Measurements from ENCODE around the gene CCBE1. TPM values are rescaled to one million over a fixed set of nuclear protein-coding genes. Genes with fewer than 3 reads are reported as not detected.

The CCBE1 gene
- total and polyA plus RNA-seq, 2 donors (not counting 1 experiment from before 2014, with no cell fraction given), result 122 TPM

DNA sequence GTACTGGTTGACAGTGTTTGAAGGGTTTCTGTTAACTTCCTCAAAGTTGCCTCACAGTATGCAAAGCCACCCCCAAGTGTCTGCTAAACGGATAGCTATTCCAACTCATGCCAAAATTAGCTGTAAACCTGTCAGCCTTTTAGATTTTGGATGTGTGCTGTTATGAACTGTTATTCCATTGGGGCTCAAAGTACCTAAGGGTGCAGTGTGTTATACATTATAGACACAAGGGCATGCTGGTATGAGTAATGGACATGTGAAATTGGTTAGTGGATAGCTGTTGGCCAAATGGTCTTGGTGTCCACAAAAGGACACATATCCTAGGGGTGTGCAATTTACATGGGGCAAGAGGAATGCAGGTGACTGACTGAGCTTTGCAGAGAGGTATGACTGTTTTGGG is 33.7 kb upstream of the CCBE1 start:
- H3K27ac ChIP-seq (ENCODE audit: insufficient read depth, low read length), result no peak overlapping the region
- H3K9ac ChIP-seq (ENCODE audit: insufficient read depth, low read length), result no peak overlapping the region
- TF ChIP-seq, protein P1, sequence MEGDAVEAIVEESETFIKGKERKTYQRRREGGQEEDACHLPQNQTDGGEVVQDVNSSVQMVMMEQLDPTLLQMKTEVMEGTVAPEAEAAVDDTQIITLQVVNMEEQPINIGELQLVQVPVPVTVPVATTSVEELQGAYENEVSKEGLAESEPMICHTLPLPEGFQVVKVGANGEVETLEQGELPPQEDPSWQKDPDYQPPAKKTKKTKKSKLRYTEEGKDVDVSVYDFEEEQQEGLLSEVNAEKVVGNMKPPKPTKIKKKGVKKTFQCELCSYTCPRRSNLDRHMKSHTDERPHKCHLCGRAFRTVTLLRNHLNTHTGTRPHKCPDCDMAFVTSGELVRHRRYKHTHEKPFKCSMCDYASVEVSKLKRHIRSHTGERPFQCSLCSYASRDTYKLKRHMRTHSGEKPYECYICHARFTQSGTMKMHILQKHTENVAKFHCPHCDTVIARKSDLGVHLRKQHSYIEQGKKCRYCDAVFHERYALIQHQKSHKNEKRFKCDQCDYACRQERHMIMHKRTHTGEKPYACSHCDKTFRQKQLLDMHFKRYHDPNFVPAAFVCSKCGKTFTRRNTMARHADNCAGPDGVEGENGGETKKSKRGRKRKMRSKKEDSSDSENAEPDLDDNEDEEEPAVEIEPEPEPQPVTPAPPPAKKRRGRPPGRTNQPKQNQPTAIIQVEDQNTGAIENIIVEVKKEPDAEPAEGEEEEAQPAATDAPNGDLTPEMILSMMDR (conservative IDR thresholded peaks at IDR 0.05 in 1 of 2, IDR thresholded peaks at IDR 0.05 in 1 of 2; ENCODE audit: low read depth in 1 of 2, low read length in 2 of 2), result no peak
- TF ChIP-seq EZH2 (IDR thresholded peaks at IDR 0.05; ENCODE audit: low read length, missing control alignments), result no peak
- no peaks in the 10 kb centered on the region for H3K27me3 ChIP-seq (ENCODE audit: control insufficient read depth, insufficient read depth, low read length)
- no peak for DNase-seq (ENCODE audit: low read depth in 2 of 2)
- H3K4me1 ChIP-seq (ENCODE audit: control insufficient read depth, extremely low read depth, insufficient read depth, low read length), result no peaks in the 10 kb centered on the region
- no peak overlapping the region for H2AFZ ChIP-seq (ENCODE audit: low read length)
- no peaks in the 10 kb centered on the region for H3K9me3 ChIP-seq (ENCODE audit: control insufficient read depth, insufficient read depth, low read depth, low read length)
- no peaks in the 10 kb centered on the region for H3K36me3 ChIP-seq (ENCODE audit: control insufficient read depth, insufficient read depth, low read length)
- no peak overlapping the region for H3K4me2 ChIP-seq (ENCODE audit: extremely low read depth, insufficient read depth, low read length)
- H3K4me3 ChIP-seq (replicated peaks in 1 of 4; ENCODE audit: control extremely low read depth in 1 of 4, insufficient read depth in 1 of 4, low read depth in 3 of 4, low read length in 4 of 4), result no peak overlapping the region
- H3K79me2 ChIP-seq (ENCODE audit: control insufficient read depth, insufficient read depth, low read length), result no peaks in the 10 kb centered on the region
- no peaks in the 10 kb centered on the region for H4K20me1 ChIP-seq (ENCODE audit: control insufficient read depth, extremely low read depth, insufficient read depth, low read length)

DNA sequence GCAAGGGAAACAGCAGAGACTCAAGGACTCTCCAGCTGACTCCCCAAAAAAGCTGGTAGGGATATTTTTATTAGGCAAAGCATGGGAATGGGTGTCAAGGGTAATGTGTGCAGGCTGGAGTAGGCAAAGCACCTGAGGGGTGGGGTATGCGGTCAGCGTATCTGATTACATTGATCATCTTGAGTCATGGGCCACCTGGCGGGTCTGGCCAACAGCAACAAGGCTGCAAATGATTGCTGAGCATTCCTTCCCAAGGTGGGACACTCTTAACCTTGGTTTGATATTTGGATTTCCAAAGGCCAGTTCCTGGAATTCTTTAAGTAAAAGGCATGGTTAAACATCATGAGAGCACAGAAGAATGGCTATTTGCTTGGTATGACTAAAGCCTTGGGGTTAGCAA is 32.6 kb upstream of the CCBE1 start:
- Histone ChIP-seq H3K27me3 (ENCODE audit: control insufficient read depth, insufficient read depth, low read length) (no peaks in the 10 kb centered on the region), H3K9me3 (ENCODE audit: control insufficient read depth, insufficient read depth, low read depth, low read length) (no peaks in the 10 kb centered on the region), H3K27ac (ENCODE audit: insufficient read depth, low read length) (no peak overlapping the region), H3K36me3 (ENCODE audit: control insufficient read depth, insufficient read depth, low read length) (no peaks in the 10 kb centered on the region), H3K79me2 (ENCODE audit: control insufficient read depth, insufficient read depth, low read length) (no peaks in the 10 kb centered on the region), H3K4me2 (ENCODE audit: extremely low read depth, insufficient read depth, low read length) (no peak overlapping the region), H3K4me3 (replicated peaks in 1 of 4; ENCODE audit: control extremely low read depth in 1 of 4, insufficient read depth in 1 of 4, low read depth in 3 of 4, low read length in 4 of 4) (no peak overlapping the region), H2AFZ (ENCODE audit: low read length) (no peak overlapping the region), H3K9ac (ENCODE audit: insufficient read depth, low read length) (no peak overlapping the region), H4K20me1 (ENCODE audit: control insufficient read depth, extremely low read depth, insufficient read depth, low read length) (no peaks in the 10 kb centered on the region), H3K4me1 (ENCODE audit: control insufficient read depth, extremely low read depth, insufficient read depth, low read length) (no peaks in the 10 kb centered on the region)
- DNase-seq (ENCODE audit: low read depth in 2 of 2), result no peak
- TF ChIP-seq, protein P1 (conservative IDR thresholded peaks at IDR 0.05 in 1 of 2, IDR thresholded peaks at IDR 0.05 in 1 of 2; ENCODE audit: low read depth in 1 of 2, low read length in 2 of 2), result no peak
- TF ChIP-seq EZH2 (IDR thresholded peaks at IDR 0.05; ENCODE audit: low read length, missing control alignments), result no peak

DNA sequence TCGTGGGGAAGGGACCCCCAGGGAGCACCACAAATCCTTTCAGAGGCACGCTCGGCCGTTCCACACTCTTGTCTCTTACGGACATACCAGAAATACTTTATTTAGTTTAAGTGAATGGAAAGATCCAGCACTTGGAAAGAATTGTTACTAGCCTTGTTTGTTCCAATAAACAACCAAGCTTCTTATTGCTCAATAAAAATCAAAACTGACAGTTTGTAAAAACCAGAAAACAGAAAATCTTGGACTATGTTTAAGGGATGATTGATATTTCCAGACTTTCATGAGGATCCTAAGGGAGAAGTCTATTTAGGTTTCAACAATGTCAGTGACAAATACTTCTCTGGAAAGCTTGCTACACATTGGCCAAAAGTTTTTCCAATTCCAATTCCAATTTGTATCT is 31.6 kb upstream of the CCBE1 start:
- Histone ChIP-seq H4K20me1 (ENCODE audit: control insufficient read depth, extremely low read depth, insufficient read depth, low read length) (no peaks in the 10 kb centered on the region), H3K9ac (ENCODE audit: insufficient read depth, low read length) (no peak overlapping the region), H3K36me3 (ENCODE audit: control insufficient read depth, insufficient read depth, low read length) (no peaks in the 10 kb centered on the region), H3K4me2 (ENCODE audit: extremely low read depth, insufficient read depth, low read length) (no peak overlapping the region), H3K79me2 (ENCODE audit: control insufficient read depth, insufficient read depth, low read length) (no peaks in the 10 kb centered on the region), H2AFZ (ENCODE audit: low read length) (no peak overlapping the region), H3K27ac (ENCODE audit: insufficient read depth, low read length) (no peak overlapping the region), H3K27me3 (ENCODE audit: control insufficient read depth, insufficient read depth, low read length) (no peaks in the 10 kb centered on the region), H3K4me1 (ENCODE audit: control insufficient read depth, extremely low read depth, insufficient read depth, low read length) (peaks cover 4% of the 10 kb centered on the region), H3K4me3 (replicated peaks in 1 of 4; ENCODE audit: control extremely low read depth in 1 of 4, insufficient read depth in 1 of 4, low read depth in 3 of 4, low read length in 4 of 4) (no peak overlapping the region), H3K9me3 (ENCODE audit: control insufficient read depth, insufficient read depth, low read depth, low read length) (no peaks in the 10 kb centered on the region)
- no peak for DNase-seq (ENCODE audit: low read depth in 2 of 2)
- no peak for TF ChIP-seq EZH2 (IDR thresholded peaks at IDR 0.05; ENCODE audit: low read length, missing control alignments)
- TF ChIP-seq, protein P1 (conservative IDR thresholded peaks at IDR 0.05 in 1 of 2, IDR thresholded peaks at IDR 0.05 in 1 of 2; ENCODE audit: low read depth in 1 of 2, low read length in 2 of 2), result no peak
